Duodenal mucosa (tissue), 2 donors: ENCODE measurements around the gene FAM181B.
"Not testable (repeated sequence)": the region's sequence is repeated elsewhere in the genome, so short reads cannot be mapped to it uniquely, and the experiment has no call there.

Source experiments
- H3K27ac ChIP-seq: one replicate; pipeline ENCODE4 v1.7.0; 2013; ENCODE audit warnings: low read depth, low read length
- H3K27me3 ChIP-seq, 2 donors: one replicate each; pipeline ENCODE4 v1.7.0; 2013; ENCODE audit warnings: low read length in 2 of 2, control low read depth in 1 of 2; ENCODE audit not compliant: insufficient read depth in 2 of 2, control insufficient read depth in 1 of 2
- H3K36me3 ChIP-seq, 2 donors: one replicate each; pipeline ENCODE4 v1.7.0; 2013; ENCODE audit warnings: low read length in 2 of 2, control low read depth in 1 of 2; ENCODE audit not compliant: insufficient read depth in 2 of 2, control insufficient read depth in 1 of 2
- H3K4me1 ChIP-seq, 2 donors: one replicate each; pipeline ENCODE4 v1.7.0; 2013; ENCODE audit warnings: low read length in 2 of 2, control low read depth in 1 of 2; ENCODE audit not compliant: insufficient read depth in 2 of 2, control insufficient read depth in 1 of 2
- H3K4me3 ChIP-seq, 2 donors: one replicate each; pipeline ENCODE4 v1.7.0; 2013; ENCODE audit warnings: low read length in 2 of 2, low read depth in 1 of 2
- H3K9ac ChIP-seq, 2 donors: one replicate each; pipeline ENCODE4 v1.7.0; 2013; ENCODE audit warnings: low read length in 2 of 2, low read depth in 1 of 2
- H3K9me3 ChIP-seq, 2 donors: one replicate each; pipeline ENCODE4 v1.7.0; 2013; ENCODE audit warnings: low read length in 2 of 2, control low read depth in 1 of 2; ENCODE audit not compliant: control insufficient read depth in 1 of 2

FAM181B gene

DNA sequence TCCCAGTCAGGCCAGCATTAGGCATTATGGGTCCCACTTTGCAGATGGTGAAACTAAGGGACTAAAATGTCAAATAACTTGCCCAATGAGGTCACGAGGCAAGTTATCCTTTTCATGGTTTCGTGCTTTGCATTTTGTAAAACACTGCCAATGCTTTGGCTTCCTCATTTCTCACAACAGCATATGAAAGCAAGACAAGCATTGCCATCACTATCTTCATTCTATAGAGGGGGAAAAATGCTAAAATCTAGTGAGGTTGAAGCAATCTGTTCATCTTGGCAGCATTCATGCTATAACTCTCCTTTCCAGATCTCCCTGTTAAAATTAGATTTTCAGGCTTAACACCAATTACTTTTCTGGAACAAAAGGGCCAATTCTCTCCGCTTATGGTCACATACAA is 14.8 kb downstream of the FAM181B start:
- Histone ChIP-seq H3K4me3 (no peak overlapping the region), H3K27ac (no peak overlapping the region), H3K27me3 (no peaks in the 10 kb centered on the region), H3K36me3 (no peaks in the 10 kb centered on the region), H3K4me1 (no peaks in the 10 kb centered on the region), H3K9me3 (no peaks in the 10 kb centered on the region), H3K9ac (no peak overlapping the region)

- Histone ChIP-seq H3K36me3 (no peaks in the 10 kb centered on the region), H3K27me3 (no peaks in the 10 kb centered on the region), H3K9me3 (no peaks in the 10 kb centered on the region), H3K4me1 (no peaks in the 10 kb centered on the region), H3K9ac (no peak overlapping the region), H3K27ac (no peak overlapping the region), H3K4me3 (no peak overlapping the region)
Measured at GRCh38 chr11:82718307-82718706, 15.4 kb downstream of the FAM181B start.

GRCh38 chr11:82714346-82715174 is 19.1 kb downstream of the FAM181B start:
- Histone ChIP-seq H3K9ac (no peak overlapping the region), H3K27me3 (peaks cover 0 to 3% of the 10 kb centered on the region in 2 donors)

GRCh38 chr11:82711648-82712047 is 22.0 kb downstream of the FAM181B start:
- H3K9ac ChIP-seq = no peak overlapping the region

More at GRCh38 chr11:82714346-82715174, 19.1 kb downstream of the FAM181B start:
- Histone ChIP-seq H3K4me3 (no peak overlapping the region), H3K36me3 (no peaks in the 10 kb centered on the region), H3K9me3 (no peaks in the 10 kb centered on the region), H3K27ac (no peak overlapping the region), H3K4me1 (no peaks in the 10 kb centered on the region)

GRCh38 chr11:82703796-82704195 is 29.9 kb downstream of the FAM181B start:
- Histone ChIP-seq H3K9me3 (no peaks in the 10 kb centered on the region), H3K27me3 (no peaks in the 10 kb centered on the region), H3K9ac (no peak overlapping the region), H3K36me3 (no peaks in the 10 kb centered on the region), H3K27ac (no peak overlapping the region), H3K4me1 (no peaks in the 10 kb centered on the region), H3K4me3 (no peak overlapping the region)

More at GRCh38 chr11:82711648-82712047, 22.0 kb downstream of the FAM181B start:
- Histone ChIP-seq H3K36me3 (no peaks in the 10 kb centered on the region), H3K27me3 (peaks cover 0 to 5% of the 10 kb centered on the region in 2 donors), H3K4me1 (no peaks in the 10 kb centered on the region), H3K27ac (no peak overlapping the region), H3K4me3 (no peak overlapping the region), H3K9me3 (no peaks in the 10 kb centered on the region)

DNA sequence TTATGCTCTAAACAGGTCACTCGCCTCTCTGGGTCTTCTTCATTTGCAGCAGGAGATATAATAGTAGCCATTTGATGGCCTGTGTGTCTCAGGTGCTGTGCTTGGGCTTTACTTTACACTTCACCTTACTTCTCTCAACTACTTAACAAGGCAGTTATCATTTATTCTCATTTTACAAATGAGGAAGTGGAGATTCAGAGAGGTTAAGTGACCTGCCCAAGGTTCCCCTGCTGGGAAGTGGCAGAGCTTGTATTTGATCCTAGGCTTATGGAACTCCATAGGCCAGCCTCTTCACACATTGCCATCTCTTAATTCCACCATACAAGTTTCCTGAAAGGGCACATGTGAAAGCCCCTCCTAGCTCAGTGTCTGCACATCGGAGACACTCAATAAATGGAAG is 30.4 kb downstream of the FAM181B start:
- no peaks in the 10 kb centered on the region for H3K27me3 ChIP-seq
- H3K36me3 ChIP-seq = no peaks in the 10 kb centered on the region
- no peak overlapping the region for H3K9ac ChIP-seq
- no peak overlapping the region for H3K4me3 ChIP-seq
- H3K4me1 ChIP-seq = no peaks in the 10 kb centered on the region
- no peak overlapping the region for H3K27ac ChIP-seq
- no peaks in the 10 kb centered on the region for H3K9me3 ChIP-seq

DNA sequence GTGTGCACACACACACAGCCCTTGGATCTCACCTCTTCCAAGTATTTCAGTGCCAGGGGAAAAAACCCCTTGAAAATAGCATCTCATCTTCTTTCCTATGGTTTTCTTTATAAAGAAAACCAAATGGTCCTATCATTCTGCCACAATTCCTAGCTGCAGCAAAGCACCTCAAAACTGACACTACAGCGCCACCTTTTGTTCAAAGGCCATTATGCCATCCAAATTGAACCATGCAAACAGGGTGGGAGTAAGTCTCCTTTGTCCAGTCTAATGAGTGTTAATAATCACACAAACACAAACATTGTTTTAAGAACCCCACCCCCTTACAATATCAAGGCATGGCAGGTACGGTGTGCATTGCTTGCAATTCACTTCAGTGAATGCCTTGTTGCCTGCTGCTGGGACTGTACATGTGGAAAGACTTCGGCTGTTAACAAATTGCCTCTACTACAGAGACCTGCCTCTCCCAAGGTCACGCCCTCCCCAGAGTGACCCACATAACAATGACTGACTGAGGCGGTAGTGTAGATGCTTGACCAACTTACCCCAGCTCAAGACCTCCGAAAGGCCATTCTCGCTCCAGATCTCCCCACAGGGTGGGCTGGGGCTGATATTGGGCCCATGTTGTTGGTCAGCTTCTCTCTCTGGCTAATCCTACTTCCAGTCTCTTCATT is 31.7 kb downstream of the FAM181B start:
- Histone ChIP-seq H3K27ac (no peak overlapping the region), H3K4me1 (no peaks in the 10 kb centered on the region)

DNA sequence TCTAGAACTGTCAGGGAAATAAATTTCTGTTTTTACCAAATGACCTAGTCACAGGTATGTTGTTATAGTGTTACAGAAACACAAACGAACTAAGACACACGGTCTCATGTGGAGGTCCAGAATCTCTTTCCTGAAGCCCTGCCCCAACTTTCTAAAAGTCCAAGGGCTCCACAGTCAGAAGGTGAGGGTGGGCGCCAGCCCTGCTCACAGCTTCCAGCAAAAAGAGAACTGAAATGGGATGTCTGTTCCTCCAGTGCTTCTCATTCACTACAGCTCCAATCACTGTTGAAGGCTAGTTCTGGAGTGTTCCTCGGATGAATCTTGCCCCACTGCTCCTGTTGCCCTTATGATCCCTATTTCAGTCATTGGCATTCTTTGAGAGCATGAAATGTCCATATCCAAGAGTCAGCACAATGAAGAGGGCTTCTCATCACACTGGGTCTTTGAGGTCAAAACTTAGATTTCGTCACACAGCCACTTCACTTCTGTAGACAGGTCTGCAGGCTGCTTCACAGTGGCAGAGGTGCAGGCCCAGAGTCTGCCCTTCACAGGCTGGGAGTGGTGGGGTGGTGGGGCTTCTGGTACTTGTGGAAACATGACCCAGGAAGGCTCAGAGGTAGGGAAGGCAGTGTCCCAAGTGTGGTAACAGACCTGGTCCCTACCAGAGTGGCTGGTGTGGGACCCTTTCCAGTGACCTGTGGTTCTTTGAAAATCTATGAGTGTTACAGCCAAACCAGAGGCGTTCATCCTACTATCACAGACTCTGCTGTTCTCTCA is 34.9 kb downstream of the FAM181B start:
- no peaks in the 10 kb centered on the region for H3K27me3 ChIP-seq
- no peak overlapping the region for H3K4me3 ChIP-seq
- H3K9ac ChIP-seq = no peak overlapping the region
- no peaks in the 10 kb centered on the region for H3K4me1 ChIP-seq
- no peaks in the 10 kb centered on the region for H3K36me3 ChIP-seq
- no peak overlapping the region for H3K27ac ChIP-seq
- no peaks in the 10 kb centered on the region for H3K9me3 ChIP-seq

More for the DNA sequence above, 31.7 kb downstream of the FAM181B start:
- Histone ChIP-seq H3K9me3 (no peaks in the 10 kb centered on the region), H3K27me3 (no peaks in the 10 kb centered on the region), H3K36me3 (no peaks in the 10 kb centered on the region), H3K9ac (no peak overlapping the region), H3K4me3 (no peak overlapping the region)

DNA sequence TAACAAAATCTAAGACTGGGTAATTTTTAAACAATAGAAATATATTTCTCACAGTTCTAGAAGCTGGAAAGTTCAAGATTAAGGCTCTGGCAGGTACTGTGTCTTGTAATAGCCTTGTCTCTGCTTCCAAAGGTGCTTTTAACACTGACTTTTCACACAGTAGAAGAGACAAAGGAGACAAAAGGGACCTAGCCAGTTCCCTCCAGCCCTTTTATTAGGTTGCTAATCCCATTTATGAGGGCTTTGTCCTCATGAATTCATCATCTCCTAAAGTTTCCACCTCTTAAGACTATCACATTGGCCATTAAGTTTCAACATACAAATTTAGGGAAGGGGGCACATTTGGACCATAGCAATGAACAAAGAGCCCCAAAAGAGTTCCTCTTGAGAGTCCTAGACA is 40.7 kb downstream of the FAM181B start:
- no peak overlapping the region for H3K9ac ChIP-seq
- no peak overlapping the region for H3K4me3 ChIP-seq
- H3K27me3 ChIP-seq = no peaks in the 10 kb centered on the region
- no peaks in the 10 kb centered on the region for H3K4me1 ChIP-seq
- H3K36me3 ChIP-seq = no peaks in the 10 kb centered on the region
- H3K27ac ChIP-seq = no peak overlapping the region
- no peaks in the 10 kb centered on the region for H3K9me3 ChIP-seq

- H3K36me3 ChIP-seq, H3K27me3 ChIP-seq, H3K4me1 ChIP-seq, H3K27ac ChIP-seq, H3K9me3 ChIP-seq, H3K4me3 ChIP-seq, H3K9ac ChIP-seq: not testable (repeated sequence)
Measured at GRCh38 chr11:82689347-82689746, 44.3 kb downstream of the FAM181B start.
